HFF-Myc (cell line): ENCODE measurements around the gene RAPGEF1.

Source experiments
- DNase-seq: peaks from one replicate; pipeline ENCODE4 v3.0.0-alpha.2; 2011; ENCODE audit warnings: low read depth; ENCODE audit errors: extremely low read depth
- H3K4me3 ChIP-seq: replicated peaks from 2 replicates; pipeline ENCODE4 v1.5.1; 2011; ENCODE audit warnings: low read depth, mild to moderate bottlenecking, control low read depth, low read length
- CTCF ChIP-seq: IDR thresholded peaks from 2 replicates; pipeline ENCODE4 v1.5.1; 2012; ENCODE audit warnings: mild to moderate bottlenecking, low read depth, low read length, control low read depth; ENCODE audit errors: missing control alignments

The RAPGEF1 gene

DNA sequence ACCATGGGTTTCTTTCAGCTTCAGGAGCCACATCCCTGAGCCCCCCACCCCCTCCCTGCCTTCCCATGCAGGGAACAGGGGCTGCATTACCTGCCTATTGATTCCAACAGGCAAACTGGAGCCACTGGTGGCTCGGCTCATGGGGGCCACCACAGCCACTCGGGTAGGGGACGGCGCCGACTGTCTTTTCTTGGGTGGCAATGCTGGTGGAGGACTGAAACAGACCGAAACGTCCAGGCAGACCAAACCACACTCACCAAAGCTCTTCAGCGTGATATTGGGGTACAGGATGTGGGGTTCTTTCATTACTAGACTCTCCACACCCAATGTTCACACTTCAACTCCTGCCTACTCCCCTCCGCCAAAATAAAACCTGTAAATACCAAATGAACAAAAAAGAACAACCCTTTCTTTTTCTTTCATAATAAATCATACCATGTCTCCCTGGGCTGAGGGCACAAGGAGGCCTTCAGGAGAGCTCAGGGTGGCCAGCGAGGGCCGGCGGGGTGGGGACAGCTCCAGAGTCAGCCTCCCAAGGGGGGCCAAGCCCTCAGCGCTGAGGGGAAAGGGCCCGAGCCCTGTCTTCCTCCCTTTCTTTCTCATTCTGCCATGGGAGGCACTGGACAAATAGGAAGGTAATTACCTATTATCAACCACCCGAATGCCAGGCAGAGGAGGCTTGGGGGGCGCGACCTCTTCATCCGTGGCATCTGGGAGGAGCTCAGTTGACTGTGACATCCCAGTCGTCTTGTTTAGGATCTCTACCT lies 111.2 kb downstream of the RAPGEF1 start:
- TF ChIP-seq CTCF = no peak
- no peak overlapping the region for H3K4me3 ChIP-seq
- no peak for DNase-seq

DNA sequence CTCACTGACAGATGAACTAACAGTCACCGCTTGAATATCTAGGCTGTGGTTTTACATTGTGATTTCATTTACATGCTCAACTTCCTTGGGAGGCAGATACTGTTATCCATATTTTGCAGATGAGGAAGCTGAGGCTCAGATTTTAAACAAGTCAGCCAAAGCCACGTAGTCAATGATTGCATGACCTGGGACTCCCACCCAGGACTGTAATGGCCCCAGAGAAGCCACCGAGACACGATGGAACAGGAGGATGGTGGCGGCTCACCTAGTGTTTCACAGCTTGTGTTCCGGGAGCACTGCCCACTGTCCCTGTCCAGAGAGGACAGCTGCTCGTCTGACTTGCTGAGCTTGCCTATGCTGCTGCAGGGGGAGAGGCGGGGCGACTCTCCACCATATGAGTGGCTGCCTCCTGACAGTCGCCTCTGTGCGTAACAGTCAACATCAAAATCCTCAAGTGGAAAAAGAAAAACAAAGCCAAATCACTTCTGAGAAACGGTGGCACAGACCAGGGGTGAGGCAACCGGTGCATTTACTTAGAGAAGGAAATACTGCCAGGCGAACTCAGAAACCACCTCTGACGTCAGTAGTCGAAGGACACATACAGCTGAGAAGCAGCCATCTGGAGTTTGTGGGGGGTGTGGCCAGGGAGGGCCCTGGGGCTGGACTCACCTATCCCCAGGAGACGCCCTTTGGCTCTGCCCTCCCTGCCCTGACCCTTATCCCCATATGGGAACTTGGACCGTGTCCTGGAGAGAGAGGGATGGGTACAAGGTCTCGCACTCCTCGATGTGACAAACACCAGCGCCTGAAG lies 112.0 kb downstream of the RAPGEF1 start:
- DNase-seq = no peak
- no peak overlapping the region for H3K4me3 ChIP-seq
- TF ChIP-seq CTCF = no peak

GRCh38 chr9:131627326-131627647 lies 112.6 kb downstream of the RAPGEF1 start:
- no peak overlapping the region for H3K4me3 ChIP-seq
- DNase-seq = no peak
- TF ChIP-seq CTCF = no peak

DNA sequence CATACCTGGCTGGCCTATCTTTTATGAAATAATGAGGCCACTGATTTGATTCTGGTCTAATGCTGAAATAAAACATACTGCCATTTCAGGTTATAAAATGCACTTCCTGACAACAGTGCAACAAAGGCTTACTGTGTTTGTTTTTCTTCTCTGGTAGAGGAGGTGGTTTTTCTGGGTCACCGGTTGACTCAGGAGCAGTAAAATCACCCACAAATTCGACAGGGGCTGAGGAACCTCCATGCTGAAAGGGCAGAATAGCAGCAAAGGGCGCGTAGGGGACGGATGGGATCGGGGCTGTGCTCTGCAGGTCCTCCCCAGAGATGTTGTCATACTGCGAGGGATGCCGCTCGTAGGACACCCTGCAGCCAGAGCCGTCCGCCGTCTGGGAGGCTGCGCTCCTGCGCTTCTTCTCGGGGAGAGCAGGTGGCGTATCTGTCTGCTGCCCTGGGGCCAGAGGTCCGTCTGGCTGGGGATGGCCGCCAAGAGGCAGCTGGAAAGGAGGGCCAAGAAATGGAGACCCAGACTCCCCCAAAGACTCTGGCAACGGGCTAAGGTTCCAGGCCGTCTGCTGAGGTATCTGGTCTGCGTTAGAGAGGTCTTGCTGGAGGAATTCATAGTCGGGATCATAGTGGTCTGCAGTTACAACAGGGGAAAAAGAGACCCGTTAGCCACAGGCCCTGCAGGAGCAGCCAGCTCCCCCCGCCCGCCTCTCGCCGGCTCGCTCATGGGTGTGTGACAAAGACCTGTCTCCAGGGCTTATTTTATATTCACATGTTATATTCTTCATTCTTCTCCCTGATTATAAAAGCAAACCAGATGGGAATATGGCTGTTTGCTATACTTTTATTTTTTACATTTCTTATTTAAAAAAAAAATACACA lies 113.8 kb downstream of the RAPGEF1 start:
- TF ChIP-seq CTCF = no peak
- H3K4me3 ChIP-seq = no peak overlapping the region
- no peak for DNase-seq

- no peak overlapping the region for H3K4me3 ChIP-seq
Observed at GRCh38 chr9:131625508-131625787, 114.4 kb downstream of the RAPGEF1 start.

More at GRCh38 chr9:131625508-131625787, 114.4 kb downstream of the RAPGEF1 start:
- DNase-seq = no peak
- TF ChIP-seq CTCF = no peak
